IPS DF 6.9 (cell line): ENCODE results near the gene SCARF1.
"Not testable (repeated sequence)": the region's sequence is repeated elsewhere in the genome, so short reads cannot be mapped to it uniquely, and the experiment has no call there.

Experiments
- DNase-seq: peaks from one replicate; pipeline ENCODE4 v3.0.0-alpha.2; 2013; ENCODE audit warnings: low read depth, low spot score
- H3K27ac ChIP-seq: one replicate; pipeline ENCODE4 v1.5.1; 2013; ENCODE audit warnings: low read length, control low read depth
- H3K27me3 ChIP-seq: 2 replicates; pipeline ENCODE4 v1.6.1; 2013; ENCODE audit warnings: mild to moderate bottlenecking, low read length; ENCODE audit not compliant: control insufficient read depth, insufficient read depth
- H3K36me3 ChIP-seq: 2 replicates; pipeline ENCODE4 v1.6.1; 2013; ENCODE audit warnings: low read length; ENCODE audit not compliant: control insufficient read depth, insufficient read depth
- H3K4me1 ChIP-seq: 2 replicates; pipeline ENCODE4 v1.6.1; 2013; ENCODE audit warnings: low read length; ENCODE audit not compliant: control insufficient read depth, insufficient read depth
- H3K4me3 ChIP-seq: 2 replicates; pipeline ENCODE4 v1.5.1; 2013; ENCODE audit warnings: mild to moderate bottlenecking, low read length
- H3K9me3 ChIP-seq: 2 replicates; pipeline ENCODE4 v1.6.1; 2013; ENCODE audit warnings: low read length, inconsistent platforms; ENCODE audit not compliant: control insufficient read depth, insufficient read depth
- WGBS: extraction: QIAGEN DNeasy Blood & Tissue Kit; methylation state at CpG from one replicate; pipeline ENCODE4 v1.1.7; 2013; ENCODE audit warnings: mixed read lengths, missing lambda C conversion rate; ENCODE audit not compliant: insufficient read length, insufficient coverage; 5-methylcytosine and 5-hydroxymethylcytosine counted together

The SCARF1 gene

DNA sequence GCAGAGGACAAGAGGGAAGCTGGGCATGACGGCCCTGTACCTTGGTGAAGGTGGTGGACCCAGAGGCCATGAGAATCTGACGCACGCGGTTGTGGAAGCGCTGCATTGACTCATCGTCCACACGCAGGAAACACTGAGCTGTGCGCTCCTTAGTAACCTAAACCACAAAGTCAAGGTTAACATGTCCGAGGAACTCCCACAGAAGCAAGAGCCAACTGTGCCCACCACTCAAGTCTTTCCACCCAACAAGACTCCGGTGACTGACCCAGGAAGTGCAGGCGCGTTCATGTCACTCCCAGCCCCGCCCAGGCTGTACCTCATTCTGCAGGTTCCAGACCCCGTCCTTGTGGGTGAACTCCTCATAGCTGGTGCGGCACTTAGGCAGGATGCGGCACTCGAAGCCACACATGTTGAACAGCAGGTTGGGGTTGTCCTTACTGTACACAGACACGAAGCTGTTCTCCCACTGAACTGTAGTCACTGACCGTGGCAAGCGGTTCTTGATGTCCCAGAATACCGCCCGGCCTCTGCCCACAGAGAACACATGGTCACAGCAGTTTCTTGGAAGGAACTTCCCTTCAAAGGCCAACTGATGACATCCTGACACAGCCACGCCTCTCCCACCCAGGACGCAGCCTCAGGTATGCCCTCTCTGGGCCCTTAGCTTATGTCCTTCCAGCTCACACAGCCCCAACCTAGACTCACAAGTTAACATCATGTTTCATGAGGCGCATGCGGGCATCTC is 27.7 kb upstream of the SCARF1 start:
- no peaks in the 10 kb centered on the region for H3K27me3 ChIP-seq
- no peaks in the 10 kb centered on the region for H3K9me3 ChIP-seq
- H3K36me3 ChIP-seq = peaks cover 51% of the 10 kb centered on the region
- no peak overlapping the region for H3K27ac ChIP-seq
- H3K4me3 ChIP-seq = no peak overlapping the region
- no peak for DNase-seq
- no peaks in the 10 kb centered on the region for H3K4me1 ChIP-seq
- WGBS = no CpG with 5 or more reads among the region's 26 CpGs

DNA sequence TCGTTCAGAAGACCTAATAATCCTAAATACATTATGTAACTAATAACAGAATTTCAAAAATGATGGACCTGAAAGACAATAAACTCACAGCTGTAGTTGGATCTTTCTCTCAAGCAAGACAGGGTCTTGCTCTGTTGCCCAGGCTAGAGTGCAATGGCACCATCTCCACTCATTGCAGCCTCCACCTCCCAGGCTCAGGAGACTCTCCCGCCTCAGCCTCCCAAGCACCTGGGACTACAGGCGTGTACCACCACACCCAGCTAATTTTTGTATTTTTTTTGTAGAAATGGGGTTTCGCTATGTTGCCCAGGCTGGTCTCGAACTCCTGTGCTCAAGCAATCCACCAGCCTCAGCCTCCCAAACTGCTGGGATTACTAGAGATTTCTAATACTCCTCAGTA is 18.4 kb upstream of the SCARF1 start:
- H3K9me3 ChIP-seq, H3K27ac ChIP-seq, H3K4me3 ChIP-seq, DNase-seq, H3K27me3 ChIP-seq, H3K4me1 ChIP-seq: not testable (repeated sequence)
- peaks cover 37% of the 10 kb centered on the region for H3K36me3 ChIP-seq
- no CpG with 5 or more reads among the region's 5 CpGs for WGBS

DNA sequence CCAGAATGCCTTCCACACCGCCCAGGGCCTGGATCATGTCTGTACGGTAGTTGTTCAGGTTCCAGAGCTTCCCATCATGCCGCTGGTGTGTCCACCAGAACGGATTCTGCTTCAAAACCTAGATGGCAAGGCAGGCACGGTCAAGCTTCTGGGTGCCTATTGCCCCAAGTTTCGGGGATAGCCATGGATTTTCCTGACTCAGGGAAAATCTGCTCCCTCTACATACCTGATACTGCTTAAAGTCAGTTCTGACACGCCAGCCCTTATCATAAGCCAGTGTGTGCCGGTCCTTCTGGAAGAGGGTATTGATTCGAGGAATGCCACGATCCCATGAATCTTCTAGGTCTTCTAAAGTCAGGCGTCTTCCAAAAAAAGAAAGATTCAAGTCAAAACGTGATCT is 15.5 kb upstream of the SCARF1 start:
- no peak for DNase-seq
- no CpG with 5 or more reads among the region's 12 CpGs for WGBS
- no peak overlapping the region for H3K4me3 ChIP-seq
- H3K4me1 ChIP-seq = no peaks in the 10 kb centered on the region; the same call in 1 of the 2 replicates
- H3K27ac ChIP-seq = no peak overlapping the region
- no peaks in the 10 kb centered on the region for H3K9me3 ChIP-seq
- no peaks in the 10 kb centered on the region for H3K27me3 ChIP-seq
- H3K36me3 ChIP-seq = peaks cover 58% of the 10 kb centered on the region

DNA sequence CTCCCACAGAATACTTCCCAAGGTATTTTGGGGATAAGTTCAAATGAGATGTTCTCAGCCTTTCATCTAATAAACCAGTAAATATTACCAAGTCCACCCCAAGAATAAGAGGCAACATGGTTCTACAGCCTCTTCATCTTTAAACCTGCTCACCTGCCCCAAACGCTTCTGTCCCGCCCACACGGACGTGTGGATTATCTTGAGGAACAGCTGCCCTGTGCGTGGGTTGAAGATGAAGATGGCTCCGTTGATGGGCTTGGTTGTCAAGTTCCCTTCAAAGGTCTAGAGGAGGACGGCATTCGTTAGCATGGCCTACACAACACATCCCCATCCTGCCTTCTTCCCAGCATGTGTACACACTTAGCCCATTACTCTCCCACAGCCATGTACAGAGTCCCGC is 12.6 kb upstream of the SCARF1 start:
- Histone ChIP-seq H3K4me3 (no peak overlapping the region), H3K9me3 (no peaks in the 10 kb centered on the region), H3K4me1 (no peaks in the 10 kb centered on the region; the same call in 1 of the 2 replicates), H3K36me3 (peaks cover 70% of the 10 kb centered on the region), H3K27me3 (no peaks in the 10 kb centered on the region), H3K27ac (no peak overlapping the region)
- WGBS = no CpG with 5 or more reads among the region's 9 CpGs
- no peak for DNase-seq

DNA sequence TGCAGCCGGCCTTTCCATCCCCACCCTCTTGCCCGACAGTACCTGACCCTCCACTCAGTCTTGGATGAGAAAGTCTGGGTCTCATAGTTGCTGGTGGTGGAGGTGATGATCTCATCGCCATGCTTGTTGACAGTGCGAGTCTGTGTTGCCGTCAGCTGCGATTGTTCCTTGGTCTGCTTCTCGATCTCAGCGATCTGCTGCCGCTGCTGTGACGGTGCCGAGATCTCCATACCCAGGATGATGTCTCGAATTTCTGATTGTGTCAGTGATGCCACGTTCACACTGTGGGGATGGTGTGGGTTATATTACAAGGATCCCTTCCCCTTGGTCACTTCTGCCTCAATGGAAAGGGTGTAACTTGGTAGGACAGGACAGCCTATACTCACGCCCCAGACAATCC is 8.2 kb upstream of the SCARF1 start:
- Histone ChIP-seq H3K4me1 (no peaks in the 10 kb centered on the region), H3K36me3 (peaks cover 60% of the 10 kb centered on the region), H3K4me3 (no peak overlapping the region), H3K27ac (no peak overlapping the region), H3K27me3 (no peaks in the 10 kb centered on the region), H3K9me3 (no peaks in the 10 kb centered on the region)
- no peak for DNase-seq
- no CpG with 5 or more reads among the region's 14 CpGs for WGBS

DNA sequence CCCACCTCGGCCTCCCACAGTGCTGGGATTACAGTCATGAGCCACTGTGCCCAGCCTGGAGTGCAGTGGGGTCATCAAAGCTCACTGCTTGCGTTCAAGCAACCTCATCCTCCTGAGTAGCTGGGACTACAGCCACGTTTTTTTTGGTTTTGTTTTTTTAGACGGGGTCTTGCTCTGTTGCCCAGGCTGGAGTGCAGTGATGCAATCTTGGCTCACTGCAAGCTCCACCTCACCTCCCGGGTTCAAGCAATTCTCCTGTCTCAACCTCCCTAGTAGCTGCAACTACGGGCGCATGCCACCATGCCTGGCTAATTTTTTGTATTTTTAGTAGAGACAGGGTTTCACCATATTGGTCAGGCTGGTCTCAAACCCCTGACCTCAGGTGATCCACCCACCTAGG is 7.3 kb upstream of the SCARF1 start:
- WGBS = no CpG with 5 or more reads among the region's 7 CpGs
- DNase-seq, H3K4me1 ChIP-seq, H3K4me3 ChIP-seq, H3K27me3 ChIP-seq, H3K9me3 ChIP-seq, H3K27ac ChIP-seq: not testable (repeated sequence)
- H3K36me3 ChIP-seq = peaks cover 51% of the 10 kb centered on the region

DNA sequence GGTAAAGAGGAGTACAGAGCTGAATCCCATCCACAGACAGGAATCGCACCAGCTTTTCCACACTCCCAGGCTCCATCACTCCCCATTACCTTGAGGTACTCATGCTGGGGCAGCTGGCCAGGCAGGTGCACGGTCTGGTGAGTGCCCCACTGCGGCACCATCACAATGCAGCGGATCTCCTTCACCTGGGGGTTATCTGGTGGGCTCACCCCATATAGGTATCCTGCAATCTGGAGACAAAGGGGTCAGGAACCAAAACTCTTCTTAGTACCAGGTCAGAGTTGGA is 6.0 kb upstream of the SCARF1 start:
- Histone ChIP-seq H3K36me3 (peaks cover 44% of the 10 kb centered on the region), H3K9me3 (no peaks in the 10 kb centered on the region), H3K4me1 (peaks cover 2% of the 10 kb centered on the region), H3K4me3 (no peak overlapping the region), H3K27me3 (no peaks in the 10 kb centered on the region), H3K27ac (no peak overlapping the region)
- WGBS = no CpG with 5 or more reads among the region's 4 CpGs
- no peak for DNase-seq

DNA sequence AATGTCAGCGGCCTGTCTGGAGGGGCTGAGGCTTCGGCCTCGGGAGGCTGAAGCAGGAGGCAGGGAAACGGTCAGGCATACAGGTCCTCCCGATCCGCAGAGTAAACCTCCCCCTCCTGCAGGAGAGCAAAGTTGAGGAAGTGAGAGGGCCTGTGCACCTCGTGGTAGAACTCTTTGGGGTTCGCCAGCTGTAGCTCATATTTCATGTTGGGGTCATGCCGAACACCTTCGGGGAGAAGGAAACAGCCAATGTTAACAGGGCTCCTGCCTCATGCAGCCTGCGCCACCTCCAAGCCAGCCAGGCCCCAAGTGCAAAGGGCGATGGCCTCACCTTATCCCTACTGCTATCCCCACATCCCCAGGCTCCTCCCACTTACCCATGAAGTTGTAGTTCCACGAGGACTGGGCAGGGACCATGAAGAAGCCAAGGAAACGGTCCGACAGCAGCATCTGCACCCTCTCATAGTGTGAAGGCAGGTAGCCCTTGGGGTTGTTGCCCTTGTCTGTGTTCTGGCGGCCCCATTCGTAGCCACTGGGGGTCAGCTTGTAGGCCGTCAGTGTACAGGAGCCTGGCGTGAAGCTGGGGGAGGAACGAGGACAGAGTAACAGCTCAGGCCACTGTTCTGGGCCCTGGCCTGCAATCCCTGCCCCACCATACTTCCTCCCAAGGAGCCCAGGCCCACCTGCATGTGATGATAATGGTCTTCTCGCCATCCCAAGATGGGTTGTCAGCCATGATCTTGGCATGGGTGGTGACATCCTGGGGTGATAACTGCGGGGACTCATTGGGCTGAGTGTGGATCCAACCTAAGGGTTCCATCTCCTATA is 5.4 kb upstream of the SCARF1 start:
- no peaks in the 10 kb centered on the region for H3K9me3 ChIP-seq
- no peak overlapping the region for H3K4me3 ChIP-seq
- no peaks in the 10 kb centered on the region for H3K27me3 ChIP-seq
- peaks cover 40% of the 10 kb centered on the region for H3K36me3 ChIP-seq
- no peak overlapping the region for H3K27ac ChIP-seq
- peaks cover 2% of the 10 kb centered on the region for H3K4me1 ChIP-seq
- no peak for DNase-seq
- no CpG with 5 or more reads among the region's 22 CpGs for WGBS

DNA sequence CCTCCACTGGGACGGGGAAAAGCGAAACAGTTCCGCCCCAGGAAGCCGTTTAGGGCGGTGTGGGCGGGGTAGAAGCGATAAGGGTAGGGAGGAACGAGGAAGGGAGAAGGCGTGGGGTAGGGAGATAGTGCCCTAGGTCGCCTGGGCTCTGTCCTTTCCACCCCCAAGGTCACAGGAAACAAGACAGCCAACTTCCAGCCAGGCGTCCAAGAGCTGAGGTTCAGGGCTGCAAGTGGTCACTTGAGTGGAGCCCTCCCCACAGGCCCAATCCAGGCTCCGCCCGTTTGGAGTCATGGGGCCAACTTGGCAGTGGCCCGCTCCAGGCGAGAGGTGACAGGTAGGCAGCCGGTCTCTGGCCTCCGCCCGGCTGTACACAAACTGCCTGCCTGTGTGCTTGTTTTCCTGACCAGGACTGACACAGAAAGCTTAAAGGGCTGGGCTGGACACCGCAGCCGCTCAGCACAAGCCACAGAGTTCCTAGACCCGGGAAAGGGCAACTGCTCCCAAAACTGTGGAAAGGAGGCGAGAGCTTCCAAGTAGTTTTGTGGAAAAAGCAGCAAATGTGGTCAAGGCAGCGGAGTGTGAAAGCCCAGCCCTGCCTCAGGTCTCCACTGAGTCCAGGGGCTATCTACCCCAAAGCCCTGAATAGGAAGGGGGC is 4.4 kb upstream of the SCARF1 start, which contains the start of gene RILP:
TSS of gene RILP (minus strand) at position 23 of the 658 bp plus-strand sequence. CDS start 62 bp downstream, outside the sequence.
- no peak for DNase-seq
- H3K27ac ChIP-seq = no peak within 1 kb of the TSS
- H3K4me1 ChIP-seq = peaks cover 9% of the 10 kb centered on the region
- H3K4me3 ChIP-seq = peak within 1 kb of the TSS; percentile 69; the same call in 1 of the 2 replicates
- no peaks in the 10 kb centered on the region for H3K9me3 ChIP-seq
- no peaks in the 10 kb centered on the region for H3K27me3 ChIP-seq
- peaks cover 37% of the 10 kb centered on the region for H3K36me3 ChIP-seq
- no CpG with 5 or more reads among the region's 23 CpGs for WGBS

DNA sequence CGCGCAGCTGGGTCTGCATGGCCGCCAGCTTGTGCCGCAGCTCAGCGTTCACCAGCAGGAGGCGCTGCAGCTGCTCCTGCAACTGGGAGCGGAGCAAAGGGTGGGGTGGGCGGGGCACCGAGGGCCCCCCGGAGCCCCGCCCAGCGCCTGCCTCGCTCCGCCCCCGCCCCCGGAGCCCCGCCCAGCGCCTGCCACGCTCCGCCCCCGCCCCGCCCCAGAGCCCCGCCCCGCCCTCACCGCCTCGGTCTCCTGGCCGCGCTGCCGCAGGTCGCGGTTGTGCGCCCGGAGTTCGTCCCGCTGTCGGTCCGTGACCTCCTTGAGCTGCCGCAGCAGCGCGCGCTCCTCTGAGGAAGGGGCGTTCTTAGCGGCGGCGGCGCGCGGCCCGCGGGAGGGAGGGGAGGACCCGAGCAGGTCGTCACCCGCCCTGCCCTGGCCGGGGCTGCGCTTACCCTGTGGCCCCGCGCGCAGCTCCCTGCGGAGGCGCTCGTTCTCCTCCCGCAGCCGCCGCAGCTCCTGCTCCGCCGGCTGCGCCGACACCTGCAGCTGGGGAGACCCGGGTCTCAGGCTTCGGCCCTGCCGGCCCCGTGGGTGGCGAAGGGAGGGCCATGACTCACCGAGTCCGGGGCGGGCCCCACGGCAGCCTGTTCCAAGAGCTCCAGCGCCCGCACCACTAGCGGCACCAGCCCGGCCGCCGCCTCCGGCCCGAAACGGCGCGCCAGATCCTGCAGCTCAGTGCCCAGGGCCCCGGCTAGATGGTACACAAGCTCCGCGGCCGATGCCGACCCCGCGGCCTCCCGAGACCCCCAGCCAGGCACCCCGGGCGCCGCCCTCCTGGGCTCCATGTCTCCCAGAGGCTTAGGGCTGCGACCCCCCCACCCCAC is 3.7 kb upstream of the SCARF1 start:
- H3K36me3 ChIP-seq = peaks cover 32% of the 10 kb centered on the region
- no CpG with 5 or more reads among the region's 100 CpGs for WGBS

More for the DNA sequence above, 3.7 kb upstream of the SCARF1 start:
- DNase-seq = no peak
- no peaks in the 10 kb centered on the region for H3K9me3 ChIP-seq
- H3K4me1 ChIP-seq = peaks cover 12% of the 10 kb centered on the region
- H3K4me3 ChIP-seq = peak overlapping the region; percentile 69; the same call in 1 of the 2 replicates
- H3K27me3 ChIP-seq = no peaks in the 10 kb centered on the region
- no peak overlapping the region for H3K27ac ChIP-seq
